Fibroblast of peridontal ligament (primary cell): ENCODE measurements around the gene DMBT1.

Experiments
- DNase-seq: peaks from one replicate; pipeline ENCODE4 v3.0.0-alpha.2; 2010; ENCODE audit errors: extremely low read depth

The DMBT1 gene

DNA sequence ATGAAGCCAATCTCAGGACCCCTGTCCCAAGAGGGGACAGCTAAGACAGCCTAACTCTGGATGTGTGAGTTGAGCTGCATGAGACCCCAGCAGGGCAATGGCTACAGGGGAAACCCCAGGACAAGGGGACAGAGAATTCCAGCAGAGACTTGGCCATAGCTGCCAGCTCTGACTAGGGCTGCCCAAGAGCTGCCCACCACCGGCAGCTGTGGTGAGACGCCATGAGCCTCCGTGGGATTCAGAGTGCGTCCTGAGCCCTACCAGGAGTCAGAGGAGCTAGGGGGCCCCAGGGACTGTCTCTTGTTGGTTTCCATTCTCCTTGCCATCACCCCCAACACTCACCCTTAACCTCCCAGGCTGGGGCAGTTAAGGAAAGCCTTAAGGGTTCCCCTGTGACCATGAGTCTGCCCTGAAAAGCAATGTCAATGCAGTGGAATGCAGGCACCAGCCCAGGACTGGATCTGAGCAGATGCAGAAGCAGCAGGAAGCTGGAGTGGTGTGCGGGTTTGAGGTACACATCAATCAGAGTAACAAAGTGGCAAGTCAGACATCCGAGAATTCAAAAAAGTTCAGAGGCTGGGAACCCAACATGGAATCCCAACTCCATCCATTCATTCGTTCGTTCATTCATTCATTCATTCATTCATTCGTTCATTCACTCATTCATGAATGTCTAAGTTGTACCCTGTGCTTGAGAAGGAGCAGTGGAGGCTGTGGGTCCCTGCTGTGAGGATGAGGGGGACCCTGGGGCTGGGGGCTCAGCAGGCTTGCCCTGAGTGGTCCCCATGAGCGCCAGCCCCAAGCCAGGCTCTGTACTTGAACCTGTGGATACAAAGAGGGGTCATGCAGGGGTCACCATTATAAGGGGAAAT lies 86.2 kb downstream of the DMBT1 start:
- DNase-seq = no peak

DNA sequence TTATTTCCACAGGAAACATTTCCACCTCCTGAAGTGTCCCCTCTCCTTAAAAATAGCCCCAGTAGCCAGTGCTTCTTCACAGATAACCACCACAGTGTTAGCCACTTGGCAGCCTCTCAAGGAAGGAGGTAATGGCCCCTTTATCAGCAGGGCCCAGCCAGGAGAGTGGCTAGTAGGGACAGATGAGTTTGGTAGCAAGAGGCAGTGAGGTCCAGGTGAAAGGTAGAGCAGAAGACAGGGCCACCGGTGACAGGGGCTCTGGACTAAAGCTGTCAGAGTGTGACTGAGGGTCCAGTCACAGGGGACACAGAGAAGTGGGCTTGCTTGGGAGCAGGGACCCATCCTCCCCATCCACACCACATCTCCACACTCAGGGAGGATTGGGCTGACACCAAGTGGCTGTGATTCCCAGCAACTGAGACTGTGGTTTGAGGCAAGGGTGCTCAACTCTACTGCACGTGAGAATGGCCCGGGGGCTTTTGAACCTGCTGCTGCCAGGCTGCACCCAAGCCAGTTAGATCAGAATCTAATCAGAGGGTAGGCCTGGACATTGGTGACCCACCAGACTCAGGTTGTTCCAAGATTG lies 86.9 kb downstream of the DMBT1 start:
- DNase-seq = no peak

DNA sequence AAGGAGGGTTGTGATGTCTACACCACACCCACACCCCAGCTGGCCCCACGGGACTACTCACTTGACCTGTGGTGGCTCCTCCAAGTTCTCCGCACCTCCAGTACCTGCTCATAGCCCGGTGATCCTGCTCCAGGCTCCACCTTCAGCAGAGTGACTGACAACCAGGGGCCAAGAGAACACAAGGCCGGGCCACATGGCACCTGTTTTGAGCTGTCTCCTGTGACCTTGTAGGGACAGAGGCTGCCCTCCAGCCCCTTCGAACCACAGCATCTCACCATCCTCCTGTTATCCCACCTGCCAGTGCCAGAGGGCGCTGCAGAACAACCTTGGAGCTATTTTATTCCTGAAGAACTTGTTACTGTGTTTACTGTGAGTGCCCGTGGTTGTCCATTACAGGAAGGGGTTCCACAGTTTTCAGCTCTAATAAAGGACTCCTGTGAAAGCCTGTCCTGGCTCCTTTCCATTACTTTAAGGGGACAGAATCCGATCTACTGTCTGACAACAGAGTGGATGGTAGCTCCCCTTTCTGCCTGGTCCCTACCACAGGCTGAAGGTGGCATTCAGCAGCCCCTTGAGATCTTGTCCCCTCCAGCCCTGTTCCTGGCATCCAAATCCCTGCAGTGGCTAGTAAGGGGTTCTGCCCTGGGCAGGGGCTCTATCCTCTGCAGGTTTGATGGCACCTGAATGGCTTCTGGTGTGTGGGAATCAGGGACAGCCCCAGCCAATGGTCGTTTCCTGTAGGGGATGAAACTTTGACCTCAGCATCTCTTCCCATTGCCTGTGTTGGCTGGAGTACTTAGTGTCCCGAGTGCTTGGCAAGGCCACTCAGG lies 88.3 kb downstream of the DMBT1 start:
- DNase-seq = peak; percentile 8

DNA sequence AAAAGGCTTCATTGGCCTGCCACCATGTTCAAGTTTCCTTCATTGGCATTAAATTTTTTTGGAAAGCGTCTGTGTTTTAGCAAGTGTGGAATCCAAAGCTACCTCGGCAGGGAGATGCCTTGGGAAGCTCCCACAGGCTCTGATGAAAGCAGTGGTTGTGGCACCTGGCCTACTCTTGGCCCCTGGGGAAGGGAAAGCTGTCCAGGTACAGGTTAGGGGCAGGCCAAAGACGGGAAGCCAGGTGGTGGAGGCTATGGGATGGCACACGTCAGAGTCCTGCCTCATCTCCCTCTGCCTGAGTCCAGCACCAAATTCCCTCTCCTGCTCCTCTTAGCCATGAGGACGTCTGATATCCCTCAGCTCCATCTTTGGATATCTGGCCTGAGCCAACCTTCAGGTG lies 89.3 kb downstream of the DMBT1 start:
- no peak for DNase-seq

DNA sequence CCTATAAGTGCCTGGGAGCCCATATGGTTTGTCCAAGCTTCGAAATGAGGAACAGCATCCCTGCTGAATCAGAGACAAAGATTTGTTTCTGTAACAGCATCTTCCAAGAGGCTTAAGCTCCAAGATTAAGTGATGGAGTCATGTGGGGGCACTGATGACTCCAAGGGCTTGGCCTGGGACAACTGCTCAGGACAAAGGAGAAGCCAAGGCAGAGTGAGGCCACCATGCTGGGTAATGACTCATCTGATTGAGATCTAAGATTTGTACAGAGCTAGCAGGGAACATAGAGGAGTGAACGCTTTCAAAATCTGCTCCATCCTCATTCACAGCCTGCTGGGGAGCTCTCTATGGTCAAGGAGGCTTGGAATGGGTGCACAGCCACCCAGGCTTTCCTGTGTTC lies 89.8 kb downstream of the DMBT1 start:
- DNase-seq = no peak

DNA sequence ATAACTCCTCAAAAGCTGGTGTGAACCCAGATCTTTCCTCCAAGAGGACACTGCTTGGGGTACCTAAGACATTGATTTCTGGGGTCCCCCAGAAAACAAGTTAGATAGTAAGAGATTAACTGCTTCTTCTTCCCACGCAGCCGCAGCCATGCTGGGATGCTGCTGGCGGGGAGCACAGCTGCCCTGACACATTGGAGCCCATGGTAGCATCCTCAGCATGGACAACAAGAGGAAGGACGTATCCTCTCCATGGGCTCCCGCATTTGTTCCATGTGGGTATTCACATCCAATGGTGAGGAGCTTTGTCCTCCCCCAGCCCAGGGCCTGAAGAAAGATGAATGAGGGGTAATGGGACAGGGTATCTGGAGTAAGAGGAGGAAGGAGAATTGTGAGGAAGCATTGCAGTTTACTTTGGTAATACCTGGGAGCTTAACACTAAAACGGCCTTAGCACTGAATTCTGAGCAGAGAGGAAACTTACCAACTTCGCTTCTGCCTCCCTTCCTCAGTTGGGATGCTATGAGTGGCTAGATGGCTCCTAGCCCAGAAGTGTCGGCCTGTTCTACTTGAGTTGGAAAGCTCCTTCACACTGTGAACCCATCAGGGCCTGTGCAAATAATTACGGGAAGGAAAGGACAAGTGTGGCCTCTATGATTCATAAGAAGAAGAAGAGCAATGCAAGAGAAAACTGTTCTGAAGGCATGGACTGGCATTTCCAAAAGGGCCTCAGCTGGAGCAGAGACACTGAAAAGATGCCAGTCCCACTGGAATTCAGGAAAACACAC lies 95.2 kb downstream of the DMBT1 start:
- no peak for DNase-seq

DNA sequence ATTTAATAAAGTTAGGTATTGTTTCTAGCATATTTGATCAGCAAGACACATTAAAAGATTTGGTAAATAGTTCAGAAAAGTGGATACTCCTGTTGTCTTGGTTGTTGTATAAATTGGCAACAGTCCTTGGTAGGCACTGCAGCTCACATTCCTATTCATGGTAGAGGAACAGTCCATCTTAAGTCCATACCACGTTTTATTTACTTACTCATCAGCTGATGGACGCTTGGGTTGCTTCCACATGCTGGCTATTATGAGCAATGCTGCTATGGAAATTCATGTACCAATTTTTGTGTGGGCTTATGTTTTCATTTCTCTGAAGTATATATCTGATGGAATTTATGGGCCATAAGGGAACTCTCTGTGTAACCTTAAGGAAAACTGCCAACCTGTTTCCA lies 95.8 kb downstream of the DMBT1 start:
- DNase-seq = no peak

DNA sequence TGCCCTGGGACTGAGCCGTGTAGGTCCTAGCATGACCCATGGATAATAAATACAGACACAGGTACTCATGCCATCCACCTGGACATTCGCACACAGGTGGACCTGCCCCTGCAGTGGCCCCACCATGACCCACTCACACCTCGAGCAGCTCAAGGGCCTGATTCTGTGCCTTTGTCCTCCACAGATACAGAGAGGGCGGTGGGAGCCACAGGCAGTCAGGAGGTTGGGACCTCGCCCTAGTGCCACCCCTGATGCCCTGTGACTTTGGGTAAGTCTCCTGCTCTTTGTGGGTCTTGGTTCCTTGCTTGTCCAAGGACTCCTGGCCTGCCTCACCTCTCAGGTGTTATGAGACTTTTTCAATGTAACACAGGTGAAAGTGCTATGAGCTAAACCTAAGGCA lies 96.2 kb downstream of the DMBT1 start:
- no peak for DNase-seq

DNA sequence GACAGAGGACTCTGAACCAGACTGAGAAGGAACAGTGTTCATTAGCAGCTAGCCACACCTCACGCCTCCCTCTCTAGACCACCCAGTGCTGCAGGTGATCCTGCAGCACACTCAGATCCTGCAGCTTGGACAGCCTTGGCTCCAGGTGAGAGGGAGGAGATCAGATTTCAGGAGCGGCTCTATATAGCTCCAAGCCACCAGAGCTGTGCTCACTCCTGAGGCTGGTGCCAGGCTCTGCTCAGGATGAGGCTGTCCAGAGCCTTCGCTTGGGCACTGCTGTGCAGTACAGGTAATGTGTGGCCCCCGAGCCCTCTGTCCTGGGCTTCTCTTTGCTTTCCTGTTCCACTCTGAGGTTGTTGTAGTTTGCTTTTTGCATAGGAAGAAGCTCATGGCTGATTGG lies 96.7 kb downstream of the DMBT1 start:
- DNase-seq = no peak

DNA sequence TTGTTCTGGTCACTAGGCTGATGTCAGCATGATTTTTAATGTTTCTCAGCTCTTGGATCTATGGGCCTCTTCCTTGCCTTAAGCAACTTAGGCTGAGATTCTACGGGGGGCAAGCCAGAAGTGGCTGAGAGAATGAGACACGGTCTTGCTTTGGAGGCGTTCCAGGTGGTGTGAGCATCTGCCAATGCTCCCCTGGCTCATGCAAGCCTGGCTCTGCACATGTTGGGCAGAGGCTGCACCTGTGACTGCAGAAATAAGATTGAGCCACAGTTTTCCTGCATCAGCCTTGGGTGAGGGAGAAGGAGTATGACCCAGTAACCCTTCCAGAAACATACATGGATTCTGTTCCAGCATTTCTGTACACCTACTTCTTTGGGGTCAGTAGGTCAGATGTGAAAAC lies 97.2 kb downstream of the DMBT1 start:
- no peak for DNase-seq

DNA sequence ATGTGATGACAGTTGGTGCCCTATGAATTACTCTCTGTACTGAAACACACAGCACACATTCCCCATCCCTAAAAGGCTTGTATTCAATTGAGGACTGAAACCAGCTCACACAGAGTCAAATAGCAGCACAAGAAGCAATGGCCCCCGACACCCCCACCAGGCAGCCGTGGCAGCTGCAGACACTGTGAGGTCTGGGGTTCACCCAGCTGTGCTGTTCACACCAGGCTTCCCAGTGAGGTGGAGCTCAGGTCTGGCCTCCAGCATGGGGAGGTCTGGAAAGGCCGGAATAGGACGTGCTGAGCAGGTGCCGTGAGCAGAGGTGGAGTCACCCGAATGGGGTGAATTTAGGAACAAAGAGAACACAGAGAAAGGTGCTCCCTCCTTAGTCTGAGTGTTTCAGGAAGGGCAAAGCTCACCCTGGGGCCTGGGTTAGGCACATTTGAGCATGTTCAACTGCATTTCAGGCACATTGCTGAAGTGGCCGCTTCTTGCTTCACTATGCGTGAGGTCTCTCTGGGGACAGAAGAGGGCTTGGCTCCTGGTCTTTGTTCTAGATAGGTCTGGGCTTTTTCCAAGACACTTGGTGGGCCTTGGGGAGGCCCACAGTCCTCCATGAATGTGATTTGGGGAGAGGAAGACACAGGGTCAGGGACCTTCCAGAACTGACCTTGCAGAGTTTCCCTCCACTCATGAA lies 97.9 kb downstream of the DMBT1 start:
- no peak for DNase-seq

DNA sequence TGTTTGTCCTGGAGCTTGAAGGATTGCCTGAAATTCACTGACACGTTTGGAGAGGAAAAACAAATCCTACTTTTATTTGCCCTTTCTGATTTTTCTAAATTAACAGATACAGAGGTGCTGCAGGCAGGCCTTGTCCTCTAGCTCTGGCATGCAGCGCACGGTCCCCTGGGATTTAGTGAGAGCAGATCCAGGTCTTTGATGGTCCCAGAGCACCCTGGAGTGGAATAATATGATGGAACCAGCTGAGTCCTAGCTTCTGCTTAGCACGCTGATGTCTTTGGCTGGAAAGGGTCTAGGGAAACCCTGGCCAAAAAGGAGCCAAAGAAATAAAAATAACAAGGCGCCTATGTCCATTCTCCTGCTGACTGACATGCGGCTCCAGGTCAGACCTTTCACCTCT lies 98.6 kb downstream of the DMBT1 start:
- no peak for DNase-seq

DNA sequence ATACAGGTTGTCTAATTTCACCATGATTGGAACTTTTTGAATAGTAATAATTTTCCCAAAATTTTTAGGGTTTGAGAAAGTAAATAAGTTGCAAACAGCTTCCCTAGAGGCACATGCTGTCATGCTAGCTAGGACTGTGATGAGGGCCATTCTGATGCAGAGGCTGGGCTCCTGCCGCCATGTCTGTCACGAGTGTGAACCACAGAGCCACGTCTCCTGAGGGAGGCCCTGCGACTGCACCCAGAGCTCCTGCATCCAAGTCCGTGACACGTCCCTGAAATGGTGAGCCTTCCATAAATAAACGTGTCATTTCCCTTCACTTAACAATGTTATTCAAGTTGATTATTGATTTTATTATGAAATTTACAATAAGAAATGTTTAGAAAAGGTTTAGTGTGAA lies 99.1 kb downstream of the DMBT1 start:
- no peak for DNase-seq

DNA sequence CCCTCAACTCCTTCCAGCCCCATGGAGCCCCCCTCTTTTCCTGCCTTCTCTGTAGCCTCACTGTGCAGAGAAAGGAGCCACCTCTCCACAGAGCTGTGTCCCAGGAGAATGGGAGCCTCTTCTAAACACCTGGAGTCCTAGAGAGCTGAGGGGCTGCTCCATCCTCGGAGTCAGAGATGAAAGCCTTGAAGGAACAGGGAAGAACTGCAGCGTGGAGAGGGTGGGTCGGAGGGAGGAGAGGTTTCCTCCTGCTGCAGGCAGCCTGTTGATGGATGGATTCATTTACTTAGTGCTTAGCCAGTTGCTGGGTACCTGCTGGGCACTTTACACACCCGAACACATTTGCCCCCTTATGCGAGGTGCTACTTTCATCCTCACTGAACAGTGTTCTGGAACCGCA lies 100.1 kb downstream of the DMBT1 start:
- no peak for DNase-seq

DNA sequence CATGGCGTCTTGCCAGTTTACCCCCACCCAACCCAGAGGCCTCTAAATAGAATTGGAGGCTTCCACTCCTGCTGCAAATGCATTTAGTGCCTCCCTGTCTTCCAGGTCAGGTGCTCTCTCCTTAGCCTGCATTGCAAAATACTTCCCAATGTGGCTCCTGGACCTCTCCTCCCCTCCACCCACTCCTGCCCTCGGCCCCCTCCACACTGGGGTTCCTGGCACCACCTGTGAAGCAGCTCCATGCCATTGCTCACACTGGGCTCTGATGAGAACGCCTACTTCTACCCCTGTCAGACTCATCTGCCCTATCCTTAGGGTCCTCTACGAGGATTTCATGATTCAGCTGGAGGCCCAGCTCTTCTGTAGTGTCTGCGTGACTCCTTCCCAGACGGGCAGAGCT lies 101.7 kb downstream of the DMBT1 start:
- no peak for DNase-seq

DNA sequence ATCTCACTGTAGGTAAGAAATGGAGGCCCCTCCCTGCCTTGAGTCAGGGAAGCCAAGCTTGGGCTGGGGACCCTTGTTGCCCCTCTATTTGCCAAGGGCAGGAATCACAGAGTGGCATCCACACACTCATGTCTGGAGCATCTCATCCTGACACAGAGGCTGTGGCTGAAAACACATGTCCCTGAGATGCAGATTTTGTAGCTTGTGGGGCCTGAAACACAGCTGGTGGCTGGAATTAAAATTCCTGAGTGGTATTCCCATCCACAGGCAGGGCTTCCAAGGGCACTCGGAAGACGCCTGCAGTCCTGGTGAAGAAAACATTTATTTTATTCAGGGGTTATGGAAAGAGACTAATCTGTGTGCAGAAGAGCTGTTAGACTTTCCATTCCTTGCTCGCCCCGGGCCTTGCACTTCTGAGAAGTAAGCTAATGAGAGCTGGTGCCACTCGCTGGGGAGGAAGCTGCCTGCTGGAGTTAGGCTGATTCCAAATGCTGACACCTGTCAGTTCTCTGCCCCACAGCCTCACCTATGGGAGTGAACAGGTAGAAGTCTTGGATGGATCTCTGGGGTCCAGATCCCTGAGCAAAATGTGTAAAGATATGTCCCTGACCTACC lies 103.1 kb downstream of the DMBT1 start:
- no peak for DNase-seq

DNA sequence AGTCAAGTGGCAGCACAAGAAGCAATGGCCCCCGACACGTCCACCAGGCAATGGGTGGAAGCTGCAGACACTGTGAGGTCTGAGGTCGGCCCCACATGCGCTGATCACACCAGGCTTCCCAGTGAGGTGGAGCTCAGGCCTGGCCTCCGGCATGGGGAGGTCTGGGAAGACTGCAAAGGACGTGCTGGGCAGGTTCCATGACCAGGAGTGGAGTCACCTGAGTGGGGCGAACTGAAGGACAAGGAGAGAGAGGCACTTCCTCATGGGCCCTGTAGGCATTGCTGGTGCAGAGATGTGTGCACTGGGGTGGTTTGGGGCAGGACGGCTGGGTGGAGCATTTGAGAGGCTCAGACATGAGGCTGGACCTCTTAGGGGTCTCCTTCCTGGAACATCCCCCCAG lies 103.9 kb downstream of the DMBT1 start:
- DNase-seq = no peak

DNA sequence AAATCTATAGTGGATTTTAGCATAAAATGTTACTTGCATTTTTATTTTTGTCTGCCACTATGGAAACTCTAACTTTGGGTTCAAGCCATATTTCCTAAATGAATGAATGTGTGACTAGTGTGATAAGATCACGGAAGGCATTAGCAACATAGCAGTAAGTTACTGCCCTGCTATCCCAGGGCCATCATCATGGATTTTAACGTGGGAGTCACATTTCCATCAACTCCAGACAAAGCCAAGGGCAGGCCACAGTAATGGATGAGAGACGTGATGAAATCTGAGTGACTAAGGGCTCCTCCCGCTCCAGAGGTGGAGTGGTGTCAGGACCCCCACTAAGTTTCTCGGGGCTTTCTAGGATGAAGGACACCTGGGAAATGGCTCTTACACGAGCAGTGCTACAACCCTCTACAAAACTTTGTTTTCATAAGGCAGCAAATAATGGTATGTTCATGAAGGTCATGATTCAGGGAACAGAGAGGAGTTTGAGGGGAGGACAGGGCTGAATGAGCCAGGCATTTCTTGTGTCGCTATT lies 104.8 kb downstream of the DMBT1 start:
- no peak for DNase-seq

DNA sequence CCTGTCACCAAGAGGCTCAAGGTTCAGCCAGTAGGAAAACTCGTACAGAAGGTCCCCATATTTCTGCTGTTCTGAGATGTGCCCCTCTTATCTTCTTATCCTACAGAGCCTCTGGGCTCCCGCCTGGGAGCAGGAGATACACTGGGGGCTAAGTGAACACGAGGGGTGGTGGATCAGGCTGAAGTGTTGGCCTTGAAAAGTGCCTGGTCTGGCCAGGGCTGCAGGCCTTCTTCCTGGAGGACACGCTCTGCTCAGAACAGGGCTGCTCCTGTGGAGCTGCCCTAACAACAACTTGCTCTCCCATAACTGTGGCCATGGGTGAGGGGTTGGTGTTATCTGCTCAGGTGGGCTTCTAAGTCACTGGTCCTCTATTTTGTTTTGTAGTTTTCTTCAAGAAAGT lies 105.4 kb downstream of the DMBT1 start:
- DNase-seq = no peak

DNA sequence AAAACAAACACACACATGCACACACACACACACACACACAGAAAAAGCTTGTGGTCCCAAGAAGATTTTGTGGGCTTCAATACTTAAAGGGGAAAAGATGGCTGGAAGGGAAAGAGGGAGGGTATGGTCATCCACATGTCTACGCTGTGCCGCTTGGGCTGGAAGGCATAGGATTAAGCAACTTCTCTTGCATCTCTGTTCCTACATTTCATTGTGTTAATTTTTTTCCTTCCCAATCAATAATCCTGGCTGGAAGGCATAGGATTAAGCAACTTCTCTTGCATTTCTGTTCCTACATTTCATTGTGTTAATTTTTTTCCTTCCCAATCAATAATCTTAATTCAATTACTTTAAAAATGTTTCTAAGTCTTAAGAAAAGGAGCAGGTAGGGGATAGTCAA lies 108.5 kb downstream of the DMBT1 start:
- no peak for DNase-seq

DNA sequence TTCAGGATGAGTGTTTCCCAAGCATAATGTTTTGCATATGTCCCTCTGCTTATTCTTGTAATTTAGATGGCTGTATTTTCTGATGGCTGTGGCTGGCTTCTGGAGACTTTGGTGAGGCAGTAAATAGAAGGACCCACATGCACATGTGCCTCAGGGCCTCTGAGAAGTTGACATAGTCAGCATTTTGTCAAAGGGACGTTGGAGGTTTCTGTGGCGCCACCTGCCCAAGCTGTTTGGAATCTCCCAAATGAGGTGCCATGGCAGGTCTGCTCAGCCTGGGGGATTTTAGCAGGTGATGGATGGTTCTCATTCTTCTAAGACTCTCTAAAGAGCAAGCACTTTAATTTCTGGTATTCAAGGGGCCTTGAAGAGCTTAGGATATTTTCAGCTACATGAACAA lies 109.3 kb downstream of the DMBT1 start:
- no peak for DNase-seq
